Prostate gland (tissue), 2 donors: Measurements from ENCODE around the gene KCNN2. TPM values are rescaled to one million over a fixed set of nuclear protein-coding genes. Genes with fewer than 3 reads are reported as not detected.

Experiments used
- DNase-seq: peaks from one replicate; pipeline ENCODE4 v3.0.0-alpha.2; 2019; ENCODE audit warnings: low spot score
- H3K27ac ChIP-seq, 2 donors: fragments of 200-600 bp; sonication (generic); 2 replicates each; pipeline ENCODE4 v1.5.1; 2017 to 2019
- H3K27me3 ChIP-seq: fragments of 200-600 bp; sonication (generic); replicated peaks from 2 replicates; pipeline ENCODE4 v1.5.1; 2019; ENCODE audit not compliant: insufficient read depth
- H3K36me3 ChIP-seq, 2 donors: fragments of 200-600 bp; sonication (generic); 1 replicate in 1 of 2; 2 replicates in 1 of 2; pipeline versions ENCODE4 v1.5.1 to v1.8.1; 2017 to 2019
- H3K4me1 ChIP-seq: fragments of 200-600 bp; sonication (generic); replicated peaks from 2 replicates; pipeline ENCODE4 v1.5.1; 2019
- H3K4me3 ChIP-seq, 2 donors: fragments of 200-600 bp; sonication (generic); 2 replicates each; pipeline ENCODE4 v1.5.1; 2017 to 2019
- H3K9me3 ChIP-seq: fragments of 200-600 bp; sonication (generic); 2 replicates; pipeline ENCODE4 v1.5.1; 2017
- POLR2A ChIP-seq: fragments of 450-650 bp; IDR thresholded peaks from one replicate; pipeline ENCODE4 v1.6.1; 2016; ENCODE audit warnings: antibody characterized with exemption, mild to moderate bottlenecking
- POLR2AphosphoS5 ChIP-seq: sonication (generic); formaldehyde crosslinking; IDR thresholded peaks from one replicate; pipeline ENCODE4 v1.6.1; 2017; ENCODE audit warnings: antibody characterized with exemption
- WGBS: methylation state at CpG from one replicate; pipeline ENCODE4 v1.1.5; 2018; 5-methylcytosine and 5-hydroxymethylcytosine counted together
- intact Hi-C: fragments of 100-400 bp; cut with DNase I; formaldehyde crosslinking; loops from one replicate; pipeline ENCODE4 v1.14.2; 2022
- total RNA-seq, 2 donors: library from RNA; depleted of rRNA; stranded (reverse); fragments of >200 nt; gene quantifications; one replicate each; pipeline ENCODE4 v1.1.0, GENCODE V29; 2016
- TF ChIP-seq, protein P1 (sequence below), 4 experiments: fragments of 200-600 bp in 2 of 4; fragments of 450-650 bp in 2 of 4; sonication (generic) in 2 of 4; IDR thresholded peaks; 1 replicate in 3 of 4; 2 replicates in 1 of 4; pipeline ENCODE4 v1.5.1; 2016 to 2019; ENCODE audit warnings: antibody characterized with exemption in 4 of 4, mild to moderate bottlenecking in 2 of 4, moderate library complexity in 2 of 4

Gene KCNN2
- total RNA-seq, 2 donors from 2014 or later, result 13.9 to 15.3 TPM

DNA sequence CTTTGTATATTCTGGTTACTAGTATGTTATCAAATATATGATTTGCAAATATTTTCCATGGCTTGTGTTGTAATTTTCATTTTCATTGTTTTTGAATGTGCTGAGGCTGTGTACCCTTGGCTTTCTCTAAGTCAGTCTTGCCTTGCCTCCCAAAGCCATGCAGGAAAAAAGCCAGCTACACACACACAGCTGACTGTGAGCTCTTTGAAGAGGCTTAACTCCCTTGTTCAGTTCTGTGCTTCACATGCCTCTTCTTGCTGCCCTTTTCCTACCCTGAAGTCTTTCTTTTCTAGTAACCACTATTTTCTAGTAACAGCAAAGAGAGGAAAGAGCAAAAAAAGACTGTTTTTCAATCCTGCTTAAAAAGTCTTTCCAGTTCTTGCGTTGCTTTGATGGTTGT, 53.9 kb downstream of the KCNN2 start:
- H3K27ac ChIP-seq, result no peak overlapping the region
- no peaks in the 10 kb centered on the region for H3K4me1 ChIP-seq
- H3K4me3 ChIP-seq, result no peak overlapping the region
- WGBS, result 93% methylated on average over 1 of the region's 1 CpG
- H3K36me3 ChIP-seq, result no peaks in the 10 kb centered on the region
- no peaks in the 10 kb centered on the region for H3K27me3 ChIP-seq
- TF ChIP-seq POLR2A, result no peak
- no peak for TF ChIP-seq POLR2AphosphoS5
- TF ChIP-seq, protein P1, sequence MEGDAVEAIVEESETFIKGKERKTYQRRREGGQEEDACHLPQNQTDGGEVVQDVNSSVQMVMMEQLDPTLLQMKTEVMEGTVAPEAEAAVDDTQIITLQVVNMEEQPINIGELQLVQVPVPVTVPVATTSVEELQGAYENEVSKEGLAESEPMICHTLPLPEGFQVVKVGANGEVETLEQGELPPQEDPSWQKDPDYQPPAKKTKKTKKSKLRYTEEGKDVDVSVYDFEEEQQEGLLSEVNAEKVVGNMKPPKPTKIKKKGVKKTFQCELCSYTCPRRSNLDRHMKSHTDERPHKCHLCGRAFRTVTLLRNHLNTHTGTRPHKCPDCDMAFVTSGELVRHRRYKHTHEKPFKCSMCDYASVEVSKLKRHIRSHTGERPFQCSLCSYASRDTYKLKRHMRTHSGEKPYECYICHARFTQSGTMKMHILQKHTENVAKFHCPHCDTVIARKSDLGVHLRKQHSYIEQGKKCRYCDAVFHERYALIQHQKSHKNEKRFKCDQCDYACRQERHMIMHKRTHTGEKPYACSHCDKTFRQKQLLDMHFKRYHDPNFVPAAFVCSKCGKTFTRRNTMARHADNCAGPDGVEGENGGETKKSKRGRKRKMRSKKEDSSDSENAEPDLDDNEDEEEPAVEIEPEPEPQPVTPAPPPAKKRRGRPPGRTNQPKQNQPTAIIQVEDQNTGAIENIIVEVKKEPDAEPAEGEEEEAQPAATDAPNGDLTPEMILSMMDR (IDR thresholded peaks at IDR 0.05), result no peak
- intact Hi-C loops, result no loop called here
- no peaks in the 10 kb centered on the region for H3K9me3 ChIP-seq
- DNase-seq, result no peak

DNA sequence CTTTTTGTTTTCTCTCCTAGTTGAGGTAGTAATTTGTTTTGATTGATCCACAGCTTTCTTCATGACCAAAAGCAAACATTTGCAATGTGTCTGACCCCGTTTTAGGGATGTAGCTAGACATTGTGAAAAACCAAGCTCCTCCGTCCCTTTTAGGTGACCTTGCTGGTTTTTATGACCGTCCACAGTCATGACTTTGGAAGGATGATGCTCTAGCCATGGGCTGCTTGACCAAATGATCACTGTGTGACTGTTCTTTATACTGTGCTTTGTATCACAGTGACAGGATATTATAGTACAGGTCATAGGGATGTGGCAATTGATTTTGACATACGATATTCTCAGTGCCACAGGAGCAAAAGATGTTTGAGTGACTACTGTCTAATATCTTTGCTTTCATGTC, 54.4 kb downstream of the KCNN2 start:
- intact Hi-C loops, result no loop called here
- H3K27me3 ChIP-seq, result no peaks in the 10 kb centered on the region
- H3K4me3 ChIP-seq, result no peak overlapping the region
- no peak overlapping the region for H3K27ac ChIP-seq
- TF ChIP-seq POLR2A (no peak), POLR2AphosphoS5 (no peak)
- TF ChIP-seq, protein P1 (IDR thresholded peaks at IDR 0.05), result no peak
- H3K4me1 ChIP-seq, result no peaks in the 10 kb centered on the region
- H3K36me3 ChIP-seq, result no peaks in the 10 kb centered on the region
- 87% methylated on average over 4 of the region's 4 CpGs for WGBS
- no peak for DNase-seq
- no peaks in the 10 kb centered on the region for H3K9me3 ChIP-seq

DNA sequence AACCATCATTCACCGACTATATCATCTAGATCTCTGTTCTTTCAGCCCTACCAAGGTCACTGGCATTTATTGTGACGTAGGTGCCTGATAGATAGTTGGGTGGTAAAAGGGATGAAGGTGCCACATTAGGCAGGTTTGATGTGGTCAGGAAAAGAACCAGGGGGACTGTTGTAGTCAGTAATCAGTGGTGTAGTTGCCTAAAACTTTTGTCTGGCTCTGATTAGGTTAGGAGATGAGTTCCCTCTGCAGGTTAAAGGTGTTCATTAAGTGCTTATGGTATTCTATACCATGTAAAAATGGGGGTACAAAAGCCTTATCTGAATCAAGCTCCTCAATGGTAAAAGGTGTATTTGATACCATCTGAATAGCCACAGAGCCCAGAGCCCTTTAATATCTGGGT, 55.6 kb downstream of the KCNN2 start:
- no peaks in the 10 kb centered on the region for H3K9me3 ChIP-seq
- H3K27me3 ChIP-seq, result no peaks in the 10 kb centered on the region
- no peak for DNase-seq
- TF ChIP-seq, protein P1 (IDR thresholded peaks at IDR 0.05), result no peak
- TF ChIP-seq POLR2AphosphoS5, result no peak
- no peak for TF ChIP-seq POLR2A
- no peaks in the 10 kb centered on the region for H3K36me3 ChIP-seq
- H3K27ac ChIP-seq, result no peak overlapping the region
- H3K4me3 ChIP-seq, result no peak overlapping the region
- 76% methylated on average over 2 of the region's 2 CpGs for WGBS
- intact Hi-C loops, result no loop called here
- no peaks in the 10 kb centered on the region for H3K4me1 ChIP-seq

DNA sequence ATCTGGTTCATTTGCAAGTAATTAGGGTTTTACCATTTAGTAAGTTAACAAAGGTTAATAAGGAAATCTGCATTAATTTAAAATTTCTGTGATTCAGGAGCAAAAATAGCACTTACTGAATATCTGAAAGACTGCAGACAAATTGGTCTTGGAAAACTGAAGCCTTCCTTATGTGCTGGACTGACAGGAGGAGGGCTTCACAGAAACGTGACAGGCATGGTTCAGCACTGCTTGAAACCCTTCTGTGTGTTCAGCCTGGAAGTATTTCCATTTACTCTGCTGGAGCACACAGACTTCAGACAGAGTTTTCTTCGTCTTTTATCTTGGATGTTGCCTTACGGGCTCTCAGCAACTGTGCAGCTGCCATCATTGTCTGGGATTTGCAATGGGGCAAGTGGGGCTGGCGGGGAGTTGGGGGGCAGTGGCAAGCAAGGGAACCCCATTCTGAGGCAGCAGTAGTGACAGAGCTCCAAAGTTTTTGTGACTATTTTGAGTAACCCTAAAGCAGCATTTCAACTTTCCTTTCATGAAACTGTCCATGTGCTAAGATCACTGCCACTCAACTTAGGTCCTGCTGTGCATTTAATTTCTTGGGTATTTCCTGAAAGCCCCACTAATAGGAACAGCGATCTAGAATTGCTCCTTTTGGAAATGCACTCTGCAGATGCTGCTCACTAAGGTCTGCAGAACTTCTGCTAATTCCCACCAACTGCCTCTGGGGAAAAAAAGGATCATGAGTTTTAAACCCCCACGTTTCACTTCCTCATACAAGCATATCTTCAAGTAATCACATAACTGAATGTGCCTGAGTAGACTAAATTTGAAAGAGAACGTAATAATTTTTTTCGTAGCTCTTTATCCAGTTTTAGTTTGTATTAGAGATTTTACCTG, 56.6 kb downstream of the KCNN2 start:
- Histone ChIP-seq H3K4me3 (no peak overlapping the region), H3K4me1 (no peaks in the 10 kb centered on the region), H3K36me3 (no peaks in the 10 kb centered on the region), H3K27me3 (no peaks in the 10 kb centered on the region), H3K27ac (no peak overlapping the region), H3K9me3 (no peaks in the 10 kb centered on the region)
- intact Hi-C loops, result no loop called here
- DNase-seq, result no peak
- TF ChIP-seq POLR2A (no peak), POLR2AphosphoS5 (no peak)
- TF ChIP-seq, protein P1 (IDR thresholded peaks at IDR 0.05), result no peak
- 69% methylated on average over 8 of the region's 8 CpGs for WGBS

DNA sequence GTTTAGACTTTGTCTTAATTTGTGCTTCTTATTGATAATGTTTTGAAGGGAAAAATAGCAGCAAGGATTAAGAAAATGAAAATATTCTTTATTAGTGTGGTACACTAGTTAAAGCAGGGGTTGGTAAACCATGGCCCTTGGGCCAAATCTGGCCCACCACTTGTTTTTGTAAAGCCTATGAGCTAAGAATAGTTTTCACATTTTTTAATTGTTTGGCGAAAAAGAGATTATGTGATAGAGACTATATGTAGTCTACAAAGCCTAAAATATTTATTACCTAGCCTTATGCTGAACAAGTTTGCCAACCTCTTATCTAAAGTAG, 57.2 kb downstream of the KCNN2 start:
- Histone ChIP-seq H3K9me3 (no peaks in the 10 kb centered on the region), H3K36me3 (no peaks in the 10 kb centered on the region), H3K27ac (no peak overlapping the region), H3K4me1 (no peaks in the 10 kb centered on the region), H3K27me3 (no peaks in the 10 kb centered on the region), H3K4me3 (no peak overlapping the region)
- intact Hi-C loops, result no loop called here
- TF ChIP-seq POLR2A, result no peak
- TF ChIP-seq, protein P1 (IDR thresholded peaks at IDR 0.05), result no peak
- no peak for TF ChIP-seq POLR2AphosphoS5
- 90% methylated on average over 1 of the region's 1 CpG for WGBS
- DNase-seq, result no peak
